CD8-positive, alpha-beta memory T cell (primary cell): Measurements from ENCODE around the gene CADPS. TPM values are rescaled to one million over a fixed set of nuclear protein-coding genes. Genes with fewer than 3 reads are reported as not detected.

Experiments
- CTCF ChIA-PET: fragments of 350-600 bp; sonication (Branson Sonifier 250); formaldehyde crosslinking; loops from one replicate; lab custom pipeline; 2021; ENCODE audit warnings: antibody characterized with exemption; lab: Charles Lee
- POLR2A ChIA-PET: fragments of 350-600 bp; sonication (Branson Sonifier 250); formaldehyde crosslinking; loops from one replicate; lab custom pipeline; 2021; ENCODE audit warnings: antibody characterized with exemption; lab: Charles Lee
- DNase-seq, 5 donors: peaks; one replicate each; pipeline versions ENCODE4 v3.0.0 to v3.0.0-alpha.2; 2020 to 2022; ENCODE audit warnings: mixed read lengths in 1 of 5
- H3K27ac ChIP-seq: one replicate; pipeline ENCODE4 v1.7.0; 2013; ENCODE audit warnings: low read depth, mild to moderate bottlenecking, low read length, moderate library complexity
- H3K27me3 ChIP-seq: 2 replicates; pipeline ENCODE4 v1.7.0; 2013; ENCODE audit warnings: low read length, mild to moderate bottlenecking; ENCODE audit not compliant: insufficient read depth, poor library complexity, severe bottlenecking
- H3K36me3 ChIP-seq: 2 replicates; pipeline ENCODE4 v1.7.0; 2013; ENCODE audit warnings: mild to moderate bottlenecking, low read length, moderate library complexity; ENCODE audit not compliant: insufficient read depth
- H3K4me1 ChIP-seq: 2 replicates; pipeline ENCODE4 v1.7.0; 2013; ENCODE audit warnings: mild to moderate bottlenecking, low read length, moderate library complexity; ENCODE audit not compliant: insufficient read depth
- H3K4me3 ChIP-seq: 2 replicates; pipeline ENCODE4 v1.7.0; 2013; ENCODE audit warnings: mild to moderate bottlenecking, low read length
- H3K9me3 ChIP-seq: 2 replicates; pipeline ENCODE4 v1.7.0; 2013; ENCODE audit warnings: mild to moderate bottlenecking, low read length
- H3K27ac Mint-ChIP-seq, 8 donors: one replicate each; pipeline ENCODE4 v1.8.0; 2020 to 2021; ENCODE audit warnings: mixed read lengths in 8 of 8, mild to moderate bottlenecking in 6 of 8, inconsistent platforms in 3 of 8, moderate library complexity in 3 of 8
- H3K27me3 Mint-ChIP-seq, 2 donors: one replicate each; pipeline ENCODE4 v1.8.0; 2020 to 2021; ENCODE audit warnings: mixed read lengths in 2 of 2, mild to moderate bottlenecking in 1 of 2, moderate library complexity in 1 of 2
- H3K36me3 Mint-ChIP-seq, 3 donors: one replicate each; pipeline ENCODE4 v1.8.0; 2020 to 2021; ENCODE audit warnings: mixed read lengths in 3 of 3, inconsistent platforms in 1 of 3, mild to moderate bottlenecking in 1 of 3
- H3K4me1 Mint-ChIP-seq, 3 donors: one replicate each; pipeline ENCODE4 v1.8.0; 2020 to 2021; ENCODE audit warnings: mixed read lengths in 3 of 3, inconsistent platforms in 1 of 3, mild to moderate bottlenecking in 1 of 3
- H3K4me3 Mint-ChIP-seq, 7 donors: one replicate each; pipeline ENCODE4 v1.8.0; 2020 to 2021; ENCODE audit warnings: mixed read lengths in 7 of 7, mild to moderate bottlenecking in 6 of 7, moderate library complexity in 4 of 7, inconsistent platforms in 2 of 7
- H3K9me3 Mint-ChIP-seq, 5 donors: one replicate each; pipeline ENCODE4 v1.8.0; 2020 to 2022; ENCODE audit warnings: mixed read lengths in 5 of 5, mild to moderate bottlenecking in 3 of 5, moderate library complexity in 2 of 5, inconsistent platforms in 1 of 5
- polyA plus RNA-seq: library from polyadenylated mRNA; unstranded; fragments of 300-500 nt; fragmentation: Illumina TruSeq; gene quantifications from one replicate; pipeline ENCODE4 v1.2.3, GENCODE V29; 2021
- total RNA-seq, 2 experiments: library from RNA; stranded (reverse); gene quantifications; one replicate each; pipeline ENCODE4 v1.2.3, GENCODE V29; 2021

Gene CADPS
- total and polyA plus RNA-seq, 3 experiments from 2014 or later = not detected

DNA sequence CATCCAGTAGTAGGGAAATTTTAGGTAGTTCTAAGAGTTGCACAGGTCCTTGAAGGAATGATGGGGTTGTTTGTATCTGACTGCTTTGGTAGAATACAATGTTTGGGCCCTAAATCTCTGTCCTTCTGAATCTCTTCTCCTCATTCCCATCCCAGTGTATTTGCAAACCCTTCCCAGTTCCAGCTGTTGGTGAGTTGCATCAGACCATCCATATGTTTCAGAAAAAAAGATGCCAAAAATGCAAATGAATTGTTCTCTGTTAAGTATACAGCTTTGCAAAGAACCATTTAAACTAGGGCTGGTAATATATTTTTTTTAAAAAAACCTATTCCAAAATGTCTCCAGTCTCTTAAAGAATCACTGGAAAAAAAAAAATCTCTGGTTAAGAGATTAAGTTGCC is 251.0 kb downstream of the CADPS start:
- no peak for DNase-seq
- POLR2A ChIA-PET = no interaction called here
- Histone ChIP-seq H3K4me1 (no peaks in the 10 kb centered on the region), H3K4me3 (no peak overlapping the region), H3K27me3 (no peaks in the 10 kb centered on the region), H3K36me3 (no peaks in the 10 kb centered on the region), H3K27ac (no peak overlapping the region), H3K9me3 (no peaks in the 10 kb centered on the region)
- H3K4me1 Mint-ChIP-seq = no peaks in the 10 kb centered on the region
- H3K4me3 Mint-ChIP-seq = no peak overlapping the region
- no peak overlapping the region for H3K27ac Mint-ChIP-seq
- CTCF ChIA-PET = no interaction called here
- peaks cover 0 to 2% (median 0%) of the 10 kb centered on the region in 5 donors for H3K9me3 Mint-ChIP-seq
- no peaks in the 10 kb centered on the region for H3K27me3 Mint-ChIP-seq
- no peaks in the 10 kb centered on the region for H3K36me3 Mint-ChIP-seq

DNA sequence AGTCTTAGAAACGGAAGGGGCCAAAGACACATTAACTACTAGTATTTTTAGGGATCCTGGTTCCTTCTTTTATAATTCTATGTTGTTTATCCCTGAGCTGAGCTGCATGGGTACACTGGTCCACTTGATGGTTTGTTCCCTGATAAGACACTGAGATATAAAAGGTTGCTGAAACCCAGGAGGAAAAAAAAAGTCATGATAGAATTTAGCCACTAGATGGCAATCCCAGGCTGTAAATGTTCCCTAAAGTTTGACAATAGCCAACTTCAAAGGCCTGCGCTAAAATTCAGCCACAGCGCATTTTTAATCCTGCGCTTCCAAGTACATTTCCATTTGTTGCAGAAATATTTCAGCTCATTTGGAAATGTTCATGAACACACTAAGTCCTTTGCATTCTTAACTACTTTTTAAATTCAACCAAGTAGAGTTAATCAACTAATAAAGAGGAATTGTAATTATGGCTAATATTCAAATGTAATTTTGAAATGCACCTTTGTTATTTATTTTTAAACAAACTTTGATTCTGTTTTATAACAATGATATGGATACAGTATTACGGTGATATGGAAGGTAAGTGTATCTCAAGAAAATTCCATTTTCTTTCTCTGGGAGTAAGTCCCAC is 252.6 kb downstream of the CADPS start:
- no peaks in the 10 kb centered on the region for H3K27me3 ChIP-seq
- CTCF ChIA-PET = no interaction called here

DNA sequence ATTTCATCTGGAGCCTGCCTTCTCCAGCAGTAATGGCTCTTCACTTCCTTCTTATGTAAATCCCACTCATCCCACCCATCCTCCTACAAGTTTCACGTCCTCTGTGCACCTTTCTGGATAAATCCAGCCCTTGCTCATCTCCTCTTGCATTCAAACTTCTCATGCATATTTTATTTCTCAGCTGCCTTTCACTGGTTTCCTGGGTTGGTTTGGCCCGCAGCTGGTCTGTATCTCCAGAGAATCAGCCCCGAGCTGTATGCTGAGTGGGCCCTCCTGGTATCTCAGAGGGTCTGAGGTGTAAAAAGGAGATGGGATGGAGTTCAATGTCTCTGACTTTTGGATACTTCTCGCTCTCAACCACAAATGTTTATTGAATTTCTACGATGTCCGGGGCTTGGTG is 253.3 kb downstream of the CADPS start:
- no peaks in the 10 kb centered on the region for H3K27me3 Mint-ChIP-seq
- H3K27ac Mint-ChIP-seq = no peak overlapping the region
- H3K27ac ChIP-seq = no peak overlapping the region
- peaks cover 0 to 2% (median 0%) of the 10 kb centered on the region in 5 donors for H3K9me3 Mint-ChIP-seq
- no peaks in the 10 kb centered on the region for H3K27me3 ChIP-seq
- no peaks in the 10 kb centered on the region for H3K4me1 ChIP-seq
- no peaks in the 10 kb centered on the region for H3K4me1 Mint-ChIP-seq
- H3K4me3 Mint-ChIP-seq = no peak overlapping the region
- CTCF ChIA-PET = no interaction called here
- H3K4me3 ChIP-seq = no peak overlapping the region
- no peaks in the 10 kb centered on the region for H3K36me3 ChIP-seq
- no peaks in the 10 kb centered on the region for H3K36me3 Mint-ChIP-seq
- POLR2A ChIA-PET = no interaction called here
- DNase-seq = no peak
- H3K9me3 ChIP-seq = no peaks in the 10 kb centered on the region

More for the DNA sequence above, 252.6 kb downstream of the CADPS start:
- no peaks in the 10 kb centered on the region for H3K4me1 Mint-ChIP-seq
- H3K36me3 ChIP-seq = no peaks in the 10 kb centered on the region
- DNase-seq = no peak
- H3K4me3 ChIP-seq = no peak overlapping the region
- H3K27ac Mint-ChIP-seq = peak overlapping the region in 1 of 8 donors; percentile 70
- H3K27me3 Mint-ChIP-seq = no peaks in the 10 kb centered on the region
- no peaks in the 10 kb centered on the region for H3K36me3 Mint-ChIP-seq
- peaks cover 0 to 2% (median 0%) of the 10 kb centered on the region in 5 donors for H3K9me3 Mint-ChIP-seq
- no peaks in the 10 kb centered on the region for H3K4me1 ChIP-seq
- no peak overlapping the region for H3K4me3 Mint-ChIP-seq
- H3K9me3 ChIP-seq = no peaks in the 10 kb centered on the region
- POLR2A ChIA-PET = no interaction called here
- no peak overlapping the region for H3K27ac ChIP-seq

DNA sequence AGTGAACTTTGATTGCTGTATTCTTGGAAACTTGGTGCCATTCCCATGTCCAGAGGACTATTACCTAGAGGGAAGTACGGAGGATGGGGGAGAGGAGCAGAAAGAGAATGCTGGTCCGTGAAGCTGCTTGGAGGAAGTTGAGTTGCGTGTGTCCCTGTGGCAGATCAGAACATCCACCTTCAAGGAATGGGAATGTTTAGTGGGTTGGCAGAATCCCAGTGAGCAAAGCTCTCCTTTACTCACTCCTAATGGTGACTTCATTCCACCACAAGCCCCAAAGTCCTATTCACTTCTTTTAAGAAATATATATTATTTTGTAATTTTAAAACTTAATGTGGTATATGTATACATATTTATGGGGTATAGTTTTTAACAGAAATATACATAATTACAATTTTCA is 254.0 kb downstream of the CADPS start:
- POLR2A ChIA-PET = no interaction called here
- peaks cover 0 to 2% (median 0%) of the 10 kb centered on the region in 5 donors for H3K9me3 Mint-ChIP-seq
- H3K36me3 Mint-ChIP-seq = no peaks in the 10 kb centered on the region
- H3K27me3 Mint-ChIP-seq = no peaks in the 10 kb centered on the region
- no peak for DNase-seq
- no peak overlapping the region for H3K4me3 Mint-ChIP-seq
- no peaks in the 10 kb centered on the region for H3K27me3 ChIP-seq
- H3K9me3 ChIP-seq = no peaks in the 10 kb centered on the region
- no peaks in the 10 kb centered on the region for H3K4me1 Mint-ChIP-seq
- CTCF ChIA-PET = no interaction called here
- no peak overlapping the region for H3K27ac Mint-ChIP-seq
- no peak overlapping the region for H3K27ac ChIP-seq
- H3K4me3 ChIP-seq = no peak overlapping the region
- H3K36me3 ChIP-seq = no peaks in the 10 kb centered on the region
- no peaks in the 10 kb centered on the region for H3K4me1 ChIP-seq

DNA sequence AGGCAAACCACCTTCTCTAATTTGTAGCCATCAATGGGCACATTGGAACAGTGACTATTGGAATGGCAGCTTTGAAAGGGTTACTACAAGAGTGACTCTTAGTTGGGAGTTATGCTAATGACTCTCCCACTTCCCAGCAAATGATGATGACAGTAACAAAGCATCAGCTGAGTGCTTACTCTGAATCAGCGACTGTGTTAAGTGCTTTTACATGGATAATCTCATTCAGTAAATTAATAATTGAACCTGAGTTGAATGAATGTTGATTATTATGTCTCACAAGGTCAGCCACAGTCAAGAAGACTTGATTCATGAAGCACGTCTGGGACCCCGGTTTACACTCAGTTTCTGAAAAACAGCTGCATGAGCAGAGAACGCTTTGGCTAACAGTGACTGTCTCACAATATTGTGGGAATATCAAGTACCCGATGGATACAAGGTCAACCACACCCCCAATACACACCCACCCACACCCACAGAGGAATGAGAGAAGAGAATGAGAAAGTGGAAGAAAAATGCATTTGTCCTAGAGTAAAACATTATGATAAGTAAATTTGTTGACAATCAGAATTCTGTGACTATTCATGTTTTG is 259.9 kb downstream of the CADPS start:
- POLR2A ChIA-PET = no interaction called here
- no peak overlapping the region for H3K27ac Mint-ChIP-seq

DNA sequence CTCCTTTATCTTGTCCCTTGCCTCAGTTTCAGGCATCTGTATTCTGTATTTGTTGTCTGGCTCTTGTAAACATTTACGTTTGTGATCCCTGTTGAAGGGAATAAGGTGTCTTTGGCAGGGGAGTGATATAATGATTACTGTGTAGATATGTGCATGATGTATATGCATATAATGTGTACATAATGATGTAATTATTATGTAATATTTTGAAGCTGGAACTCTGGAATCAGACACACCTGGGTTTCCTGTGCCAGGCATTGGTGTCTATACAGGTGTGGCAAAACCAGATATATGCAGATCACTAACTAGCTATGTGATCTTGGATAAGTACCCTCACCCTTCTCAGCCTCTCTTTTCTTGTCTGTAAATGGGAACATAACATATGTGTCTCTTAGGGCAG is 260.7 kb downstream of the CADPS start:
- Histone ChIP-seq H3K27me3 (no peaks in the 10 kb centered on the region), H3K4me1 (no peaks in the 10 kb centered on the region), H3K36me3 (no peaks in the 10 kb centered on the region), H3K4me3 (no peak overlapping the region), H3K9me3 (no peaks in the 10 kb centered on the region), H3K27ac (no peak overlapping the region)
- ChIA-PET POLR2A (no interaction called here), CTCF (interaction anchor here (1.8 kb wide), 1 partner anchor 10 kb away, joined by 4 read pairs; no protein-coding TSS in a partner anchor)
- no peak overlapping the region for H3K27ac Mint-ChIP-seq
- no peaks in the 10 kb centered on the region for H3K4me1 Mint-ChIP-seq
- H3K36me3 Mint-ChIP-seq = no peaks in the 10 kb centered on the region
- H3K27me3 Mint-ChIP-seq = peaks cover 0 to 1% of the 10 kb centered on the region in 2 donors
- DNase-seq = no peak
- no peak overlapping the region for H3K4me3 Mint-ChIP-seq
- peaks cover 0 to 3% (median 0%) of the 10 kb centered on the region in 5 donors for H3K9me3 Mint-ChIP-seq

More for the DNA sequence above, 259.9 kb downstream of the CADPS start:
- Histone ChIP-seq H3K36me3 (no peaks in the 10 kb centered on the region), H3K4me3 (no peak overlapping the region), H3K9me3 (no peaks in the 10 kb centered on the region), H3K4me1 (no peaks in the 10 kb centered on the region), H3K27ac (no peak overlapping the region), H3K27me3 (no peaks in the 10 kb centered on the region)
- Mint-ChIP-seq H3K9me3 (peaks cover 0 to 3% (median 0%) of the 10 kb centered on the region in 5 donors), H3K4me1 (no peaks in the 10 kb centered on the region), H3K27me3 (no peaks in the 10 kb centered on the region), H3K4me3 (no peak overlapping the region), H3K36me3 (no peaks in the 10 kb centered on the region)
- CTCF ChIA-PET = no interaction called here
- no peak for DNase-seq

DNA sequence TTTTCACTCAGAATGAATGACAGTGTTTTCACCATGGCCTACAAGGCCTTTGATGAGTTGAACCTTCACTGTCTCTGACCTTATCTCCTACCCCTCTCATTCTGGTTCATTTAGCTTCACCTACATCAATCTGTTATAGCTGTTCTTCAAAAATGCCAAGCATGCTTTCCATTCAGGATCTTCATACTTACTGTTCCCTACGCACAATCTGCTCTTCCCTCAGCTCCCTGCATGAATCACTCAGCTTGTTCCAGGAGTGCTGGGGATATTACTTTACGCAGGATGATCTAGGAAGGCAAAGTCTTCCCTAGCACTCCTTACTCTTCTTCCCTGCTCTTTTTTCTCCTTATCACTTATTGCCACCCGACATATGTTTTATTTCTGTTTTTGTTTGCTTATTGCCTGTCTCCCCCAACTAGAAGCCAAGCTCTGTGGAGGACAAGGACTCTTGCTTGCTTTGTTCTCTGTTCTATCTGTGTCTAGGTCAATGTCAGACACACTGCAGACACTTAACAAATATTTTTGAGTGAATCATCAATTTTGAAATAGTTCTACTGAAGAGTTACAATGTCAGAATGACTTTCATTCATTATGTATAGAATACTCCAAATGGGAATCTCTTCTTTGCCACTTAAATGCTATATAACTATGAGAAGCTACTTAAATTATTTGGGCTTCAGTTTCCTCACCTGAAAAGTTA is 263.5 kb downstream of the CADPS start:
- ChIA-PET CTCF (no interaction called here), POLR2A (no interaction called here)
- Mint-ChIP-seq H3K9me3 (peaks cover 0 to 3% (median 0%) of the 10 kb centered on the region in 5 donors), H3K27ac (no peak overlapping the region), H3K36me3 (no peaks in the 10 kb centered on the region), H3K4me1 (no peaks in the 10 kb centered on the region), H3K4me3 (no peak overlapping the region), H3K27me3 (peaks cover 0 to 1% of the 10 kb centered on the region in 2 donors)
- no peaks in the 10 kb centered on the region for H3K4me1 ChIP-seq
- H3K27me3 ChIP-seq = no peaks in the 10 kb centered on the region
- no peaks in the 10 kb centered on the region for H3K9me3 ChIP-seq
- H3K4me3 ChIP-seq = no peak overlapping the region
- DNase-seq = no peak
- H3K36me3 ChIP-seq = no peaks in the 10 kb centered on the region
- H3K27ac ChIP-seq = no peak overlapping the region

DNA sequence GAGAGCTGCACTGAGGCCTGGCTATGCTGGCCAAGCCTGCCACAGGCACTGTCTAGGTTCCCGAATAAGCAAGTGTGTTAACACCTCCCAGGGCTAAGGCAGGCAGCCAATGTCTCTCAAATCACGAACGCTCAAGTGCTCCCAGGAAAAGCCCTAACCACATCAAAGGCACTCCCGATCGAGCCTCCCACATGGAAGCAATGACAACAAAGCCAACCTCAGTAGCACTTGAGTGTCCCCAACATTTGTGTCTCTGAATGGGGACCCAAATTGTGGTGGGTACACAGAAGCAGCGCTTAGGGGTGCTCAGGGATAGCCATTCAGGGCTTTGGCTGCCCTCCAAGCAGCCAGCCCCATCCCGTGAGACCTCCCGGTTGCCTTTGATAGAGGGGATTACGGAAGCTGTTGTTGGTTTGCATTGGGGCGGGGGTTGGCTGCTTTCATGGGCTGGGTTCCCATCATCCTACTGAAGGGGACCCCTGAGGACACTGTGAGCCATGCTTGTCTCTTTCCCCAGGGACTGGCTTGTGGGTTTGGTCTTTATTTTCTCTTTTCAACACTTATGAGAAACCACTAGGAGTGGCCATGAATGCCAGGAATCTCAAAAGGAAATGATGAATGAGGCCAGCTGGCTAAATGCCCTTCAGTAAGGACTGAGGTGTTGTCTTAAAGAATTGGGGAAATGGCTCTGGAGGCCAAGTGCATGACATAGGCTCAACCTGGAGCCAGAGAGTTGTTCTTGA is 267.8 kb downstream of the CADPS start:
- H3K4me3 Mint-ChIP-seq = no peak overlapping the region
- peaks cover 0 to 1% of the 10 kb centered on the region in 2 donors for H3K27me3 Mint-ChIP-seq
- Histone ChIP-seq H3K27ac (no peak overlapping the region), H3K9me3 (no peaks in the 10 kb centered on the region), H3K27me3 (no peaks in the 10 kb centered on the region), H3K4me3 (no peak overlapping the region), H3K36me3 (no peaks in the 10 kb centered on the region), H3K4me1 (no peaks in the 10 kb centered on the region)
- H3K9me3 Mint-ChIP-seq = peaks cover 0 to 3% (median 0%) of the 10 kb centered on the region in 5 donors
- ChIA-PET POLR2A (no interaction called here), CTCF (no interaction called here)
- H3K4me1 Mint-ChIP-seq = no peaks in the 10 kb centered on the region
- no peak overlapping the region for H3K27ac Mint-ChIP-seq
- no peaks in the 10 kb centered on the region for H3K36me3 Mint-ChIP-seq
- no peak for DNase-seq
